ENCODE results near the gene GPR22.

DNA sequence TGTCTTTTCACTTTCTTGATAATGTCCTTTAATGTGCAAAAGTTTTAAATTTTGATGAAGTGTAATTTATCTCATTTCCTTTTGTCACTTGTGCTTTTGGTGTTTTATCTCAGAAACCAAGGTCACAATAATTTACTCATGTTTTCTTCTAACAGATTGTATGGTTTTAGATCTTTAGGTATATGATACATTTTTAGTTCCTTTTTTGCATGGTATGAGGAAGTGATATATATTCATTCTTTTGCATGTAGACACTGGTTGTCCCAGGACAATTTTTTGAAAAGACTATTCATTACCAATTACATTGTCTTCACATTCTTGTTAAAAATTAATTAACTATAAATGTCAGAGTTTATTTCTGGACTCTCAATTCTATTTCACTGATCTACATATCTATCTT, 39.8 kb upstream of the GPR22 start:
- TF ChIP-seq, protein P1, sequence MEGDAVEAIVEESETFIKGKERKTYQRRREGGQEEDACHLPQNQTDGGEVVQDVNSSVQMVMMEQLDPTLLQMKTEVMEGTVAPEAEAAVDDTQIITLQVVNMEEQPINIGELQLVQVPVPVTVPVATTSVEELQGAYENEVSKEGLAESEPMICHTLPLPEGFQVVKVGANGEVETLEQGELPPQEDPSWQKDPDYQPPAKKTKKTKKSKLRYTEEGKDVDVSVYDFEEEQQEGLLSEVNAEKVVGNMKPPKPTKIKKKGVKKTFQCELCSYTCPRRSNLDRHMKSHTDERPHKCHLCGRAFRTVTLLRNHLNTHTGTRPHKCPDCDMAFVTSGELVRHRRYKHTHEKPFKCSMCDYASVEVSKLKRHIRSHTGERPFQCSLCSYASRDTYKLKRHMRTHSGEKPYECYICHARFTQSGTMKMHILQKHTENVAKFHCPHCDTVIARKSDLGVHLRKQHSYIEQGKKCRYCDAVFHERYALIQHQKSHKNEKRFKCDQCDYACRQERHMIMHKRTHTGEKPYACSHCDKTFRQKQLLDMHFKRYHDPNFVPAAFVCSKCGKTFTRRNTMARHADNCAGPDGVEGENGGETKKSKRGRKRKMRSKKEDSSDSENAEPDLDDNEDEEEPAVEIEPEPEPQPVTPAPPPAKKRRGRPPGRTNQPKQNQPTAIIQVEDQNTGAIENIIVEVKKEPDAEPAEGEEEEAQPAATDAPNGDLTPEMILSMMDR (IDR thresholded peaks at IDR 0.05 in 8 of 11, conservative IDR thresholded peaks at IDR 0.05 in 3 of 11), result no peak
- TF ChIP-seq POLR2AphosphoS5 (IDR thresholded peaks at IDR 0.05) (no peak), POLR2A (IDR thresholded peaks at IDR 0.05) (no peak)
